CD4-positive, alpha-beta T cell treated with Interleukin-15 for 1 hour (primary cell): ENCODE data around the gene PLA2R1.
"Not testable (repeated sequence)": the region's sequence is repeated elsewhere in the genome, so short reads cannot be mapped to it uniquely, and the experiment has no call there.

Experiments
- DNase-seq: peaks from one replicate; pipeline ENCODE4 v3.0.0-alpha.2; 2020

Gene PLA2R1

GRCh38 chr2:159976527-159977160 is 85.8 kb downstream of the PLA2R1 start:
- DNase-seq: no peak

DNA sequence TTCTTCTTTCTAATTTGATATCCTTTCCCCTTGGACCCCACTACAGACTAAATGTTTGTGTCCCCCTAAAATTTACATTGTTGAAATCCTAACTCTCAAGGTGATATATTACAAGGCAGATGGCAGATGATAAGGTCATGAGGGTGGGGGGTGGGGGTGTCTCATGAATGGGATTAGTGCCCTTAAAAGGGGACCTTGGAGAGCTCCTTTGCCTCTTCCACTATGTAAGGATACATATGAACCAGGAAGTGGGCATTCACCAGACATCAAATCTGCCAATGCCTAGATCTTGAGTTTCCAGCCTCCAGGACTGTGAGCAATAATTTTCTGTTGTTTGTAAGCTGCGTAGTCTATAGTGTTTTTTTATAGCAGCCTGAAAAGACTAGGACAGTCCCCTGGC is 89.1 kb downstream of the PLA2R1 start:
- no peak for DNase-seq

DNA sequence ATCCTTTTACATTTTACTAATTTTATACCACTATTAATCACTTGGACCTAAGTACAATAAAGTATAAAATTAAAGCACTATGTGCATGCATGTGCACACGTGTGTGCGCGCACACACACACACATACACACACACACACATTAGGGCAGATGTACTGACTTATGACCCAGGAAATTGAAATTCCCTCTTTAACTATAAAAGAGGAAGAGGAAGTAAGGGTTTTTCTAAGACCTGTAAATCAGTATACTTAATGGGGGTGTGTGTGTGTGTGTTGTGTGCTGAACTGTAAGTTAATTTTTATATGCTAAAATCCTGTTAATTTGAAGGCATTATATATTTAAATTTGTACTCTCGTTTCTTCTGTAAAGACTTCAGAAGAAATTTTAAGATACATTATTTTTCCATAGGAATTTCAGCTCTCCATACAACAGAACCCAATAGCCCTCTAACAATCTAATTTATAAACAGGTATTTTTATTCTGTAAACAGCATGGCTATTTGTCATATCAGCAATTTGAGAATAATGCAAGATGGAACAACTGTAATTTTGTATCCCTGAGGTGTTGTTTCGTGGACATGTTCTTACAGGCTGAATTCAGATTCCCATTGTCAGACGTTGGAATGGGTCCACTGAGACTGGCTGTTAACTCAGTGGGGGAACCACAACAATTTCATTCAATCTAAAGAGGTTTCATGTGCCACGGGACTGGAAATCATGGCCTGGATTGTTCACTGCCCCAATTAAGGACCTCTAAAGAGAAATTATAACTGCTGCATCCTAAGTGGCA is 90.9 kb downstream of the PLA2R1 start:
- no peak for DNase-seq

GRCh38 chr2:159970548-159970947 is 91.9 kb downstream of the PLA2R1 start:
- not testable (repeated sequence) for DNase-seq

DNA sequence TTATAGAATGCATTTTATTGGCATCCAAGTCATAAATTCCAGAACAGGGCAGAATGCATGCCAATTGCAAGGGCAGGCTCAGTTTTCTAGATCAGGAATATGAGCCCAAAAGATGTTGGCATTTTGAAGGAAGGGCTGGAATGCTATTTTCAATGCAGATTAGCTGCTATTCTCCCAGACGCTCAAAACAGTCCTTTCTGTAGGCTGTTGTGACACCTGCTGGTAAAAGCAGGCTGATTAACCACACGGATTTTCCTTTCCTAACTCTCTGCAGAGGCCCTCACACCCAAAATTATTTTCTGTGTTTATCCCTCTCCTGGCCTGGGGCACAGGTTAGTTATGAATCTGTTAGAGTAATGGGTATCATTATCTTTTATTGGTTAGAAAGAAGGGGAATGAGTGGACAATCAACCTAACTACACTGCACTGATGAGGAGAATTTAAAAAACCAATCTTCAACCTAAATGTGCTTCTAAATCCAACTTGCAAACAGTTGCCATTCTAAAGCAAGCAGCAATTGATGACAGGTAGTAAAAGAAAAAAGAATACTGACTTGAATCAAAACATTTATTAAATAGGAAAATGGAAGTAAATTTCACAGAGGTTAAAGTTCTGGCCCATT is 94.0 kb downstream of the PLA2R1 start:
- DNase-seq: no peak

GRCh38 chr2:159963700-159964099 is 98.7 kb downstream of the PLA2R1 start:
- no peak for DNase-seq

DNA sequence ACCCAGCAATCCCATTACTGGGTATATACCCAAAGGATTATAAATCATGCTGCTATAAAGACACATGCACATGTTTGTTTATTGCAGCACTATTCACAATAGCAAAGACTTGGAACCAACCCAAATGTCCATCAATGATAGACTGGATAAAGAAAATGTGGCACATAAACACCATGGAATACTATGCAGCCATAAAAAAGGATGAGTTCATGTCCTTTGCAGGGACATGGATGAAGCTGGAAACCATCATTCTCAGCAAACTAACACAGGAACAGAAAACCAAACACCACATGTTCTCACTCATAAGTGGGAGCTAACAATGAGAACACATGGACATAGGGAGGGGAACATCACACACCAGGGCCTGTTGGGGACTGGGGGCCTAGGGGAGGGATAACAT is 99.9 kb downstream of the PLA2R1 start:
- not testable (repeated sequence) for DNase-seq

DNA sequence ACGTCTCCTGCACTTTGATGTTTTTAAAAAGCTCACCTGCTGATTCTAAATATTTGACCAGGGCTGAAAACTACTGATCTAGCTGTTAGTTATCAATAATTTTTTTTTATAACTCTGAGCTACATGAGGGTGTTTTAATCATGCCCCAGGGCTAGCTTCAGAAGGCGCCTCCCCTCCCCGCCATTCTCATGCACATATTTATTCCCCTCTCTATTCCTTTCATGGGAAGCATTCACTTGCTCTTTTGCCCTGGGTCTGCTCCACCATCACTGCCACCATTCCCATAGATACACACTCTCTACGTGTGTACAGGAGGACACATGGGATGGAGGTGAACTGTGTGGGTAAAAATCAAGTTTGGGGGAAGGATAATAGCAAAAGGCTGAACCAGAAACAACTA is 101.0 kb downstream of the PLA2R1 start:
- no peak for DNase-seq

- no peak for DNase-seq
Observed at GRCh38 chr2:159961037-159961436, 101.4 kb downstream of the PLA2R1 start.

DNA sequence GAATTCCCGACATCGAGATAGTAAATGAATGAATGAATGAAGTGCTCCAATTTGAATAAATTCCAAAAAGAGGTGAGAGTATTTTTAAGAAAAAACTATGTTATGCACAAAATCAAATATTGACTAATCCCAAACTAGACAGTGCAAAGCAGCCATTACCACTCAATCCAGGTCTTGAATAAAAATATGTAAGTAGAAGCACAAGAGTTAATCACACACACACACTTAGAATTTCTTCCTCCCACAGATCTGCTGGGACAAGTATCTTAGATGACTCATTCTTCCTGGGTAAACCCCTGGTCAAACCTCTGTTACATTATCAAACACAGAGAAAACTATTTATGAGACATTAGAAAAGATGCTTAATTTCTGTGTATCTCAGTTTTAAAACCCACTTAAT is 102.0 kb downstream of the PLA2R1 start:
- DNase-seq: no peak

DNA sequence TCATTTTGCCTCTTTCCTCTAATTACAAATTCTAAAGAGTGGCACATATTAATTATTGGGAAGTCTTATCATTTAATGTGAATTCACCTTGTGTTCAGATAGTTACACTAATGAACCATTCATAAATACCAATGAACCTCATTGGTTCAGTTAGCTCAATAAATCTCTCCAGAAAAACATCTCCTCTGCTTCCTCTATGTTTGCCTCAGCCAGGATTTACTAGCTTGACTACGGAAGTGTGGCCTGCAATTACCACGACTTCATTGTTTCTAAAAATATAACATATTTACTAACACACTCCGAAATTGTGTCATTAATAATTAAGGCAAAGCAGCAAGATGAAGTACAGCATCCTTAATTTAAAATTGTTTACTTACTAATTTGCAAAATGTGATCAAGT is 103.3 kb downstream of the PLA2R1 start:
- no peak for DNase-seq

DNA sequence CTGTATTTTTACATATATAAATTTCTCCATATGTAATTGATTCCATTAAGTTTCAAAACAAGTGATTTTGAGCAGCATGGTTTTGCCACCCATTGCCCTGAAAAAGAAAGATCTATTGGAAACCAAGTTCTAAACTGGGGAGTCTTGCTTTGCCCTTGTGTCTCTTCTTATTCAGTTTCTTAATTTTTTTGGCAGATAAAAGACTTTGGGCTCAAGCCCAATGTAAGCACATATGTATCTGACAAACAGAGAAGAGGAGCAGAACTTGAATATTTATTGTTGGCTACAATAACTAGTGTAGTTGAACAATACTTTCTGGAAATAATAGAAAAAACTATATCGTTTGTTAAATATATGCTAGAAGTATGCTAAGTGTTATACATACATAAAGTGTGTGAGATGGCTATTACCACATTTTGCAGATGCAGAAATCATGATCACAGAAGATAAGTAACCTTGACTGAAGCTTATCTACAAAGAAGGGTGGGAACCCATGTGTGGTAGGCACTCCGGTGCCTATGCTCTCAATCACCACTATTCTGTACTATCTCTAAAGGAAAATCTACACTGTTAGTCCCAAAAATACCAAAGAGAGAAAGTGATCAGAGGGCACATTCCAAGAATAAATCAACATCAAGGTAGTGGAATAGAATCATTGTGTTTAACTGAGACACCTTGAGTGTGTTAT is 109.1 kb downstream of the PLA2R1 start:
- DNase-seq: no peak

- no peak for DNase-seq
Observed at GRCh38 chr2:159946326-159946999, 116.0 kb downstream of the PLA2R1 start.

- no peak for DNase-seq
Observed at GRCh38 chr2:159944874-159945273, 117.5 kb downstream of the PLA2R1 start.

- no peak for DNase-seq
Observed at GRCh38 chr2:159942146-159942545, 120.3 kb downstream of the PLA2R1 start.

GRCh38 chr2:159941729-159942128 is 120.7 kb downstream of the PLA2R1 start:
- DNase-seq: no peak

GRCh38 chr2:159939946-159940345 is 122.5 kb downstream of the PLA2R1 start:
- DNase-seq: no peak

DNA sequence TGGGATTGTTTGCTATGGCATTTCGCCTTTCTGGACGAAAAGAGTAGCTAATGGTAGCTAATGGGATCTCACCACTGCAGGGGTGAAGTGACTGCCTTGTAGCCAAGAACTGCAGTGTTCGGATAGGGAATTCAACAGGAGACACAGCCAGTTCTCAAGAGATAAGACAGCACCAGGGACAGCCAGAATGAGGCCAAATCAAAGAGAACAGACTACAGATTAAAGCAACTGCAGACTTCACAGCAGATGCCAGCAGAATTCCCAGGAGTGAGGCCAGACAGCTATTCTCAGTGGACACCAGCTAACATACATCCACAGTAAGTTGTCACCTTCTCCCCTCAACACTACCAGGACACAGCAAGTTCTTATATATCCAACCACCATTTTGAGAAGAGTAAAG is 124.0 kb downstream of the PLA2R1 start:
- no peak for DNase-seq

DNA sequence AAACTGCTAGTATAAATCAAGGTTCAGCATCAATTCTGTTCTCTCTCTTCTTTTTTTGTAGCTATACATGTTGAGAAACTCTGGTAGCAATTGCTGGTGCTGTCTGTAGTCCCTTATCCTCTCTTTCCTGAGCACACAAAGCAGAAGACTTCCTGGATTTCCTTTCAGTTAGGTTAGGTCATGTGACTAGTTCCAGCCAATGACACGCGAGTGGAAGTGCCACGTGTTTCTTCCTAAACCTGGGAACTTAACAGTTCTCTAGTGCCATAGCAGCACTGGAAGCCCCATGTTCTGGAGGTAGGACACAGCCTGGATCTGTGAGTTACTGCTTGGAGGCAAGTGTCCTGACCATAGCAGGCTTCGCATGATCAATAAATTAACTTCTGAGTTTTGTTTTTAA is 125.9 kb downstream of the PLA2R1 start:
- no peak for DNase-seq

- no peak for DNase-seq
Observed at GRCh38 chr2:159933727-159934049, 128.7 kb downstream of the PLA2R1 start.

DNA sequence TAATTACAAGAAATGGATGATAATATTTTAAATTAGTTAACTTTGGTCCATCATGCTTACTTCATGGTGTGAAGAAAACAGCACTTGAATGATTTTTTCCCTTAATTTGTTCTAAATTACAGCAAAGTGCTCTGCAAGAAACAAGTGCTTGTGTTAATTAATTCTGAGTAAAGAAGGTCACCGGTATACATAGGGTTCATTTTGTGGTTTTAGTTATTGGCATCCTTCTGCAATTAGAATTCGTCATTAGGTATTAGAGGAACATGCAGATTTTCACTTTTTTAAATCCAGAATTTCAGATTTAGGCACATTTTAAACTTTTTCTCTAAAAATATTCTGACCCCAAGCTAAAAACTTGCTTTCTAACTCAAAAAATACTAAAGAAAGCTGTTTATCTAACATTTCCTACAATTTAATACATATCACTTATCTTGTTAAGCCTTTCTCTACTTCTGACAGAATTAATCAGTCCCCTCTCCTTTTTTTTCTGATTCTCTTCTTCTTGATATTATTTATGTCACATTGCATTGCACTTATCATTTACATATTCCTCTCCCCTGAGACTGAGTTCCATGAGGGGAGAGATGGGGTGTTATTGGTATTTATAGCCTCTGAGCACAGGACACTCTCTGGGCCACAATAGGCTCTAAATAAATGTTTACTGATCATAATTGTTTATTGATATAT is 129.2 kb downstream of the PLA2R1 start:
- no peak for DNase-seq

DNA sequence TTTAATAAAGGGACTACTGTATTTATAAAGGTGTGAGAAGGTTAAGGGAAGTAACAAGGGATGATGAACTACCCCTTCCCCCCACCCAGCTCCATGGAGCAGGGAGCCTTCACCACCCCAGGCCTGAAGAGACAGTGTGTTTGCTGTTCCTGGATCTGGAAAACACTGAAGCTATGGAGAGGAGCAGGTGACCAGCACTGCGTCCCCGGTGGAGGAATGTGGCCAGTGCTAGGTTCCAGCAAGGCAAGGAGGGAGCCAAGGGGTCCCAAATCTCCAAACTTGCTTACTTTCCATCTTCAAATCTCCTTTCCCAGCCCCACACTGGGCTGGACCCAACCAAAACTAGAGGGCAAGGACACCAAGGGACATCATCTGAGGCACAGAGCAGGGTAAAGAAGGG is 135.7 kb downstream of the PLA2R1 start:
- no peak for DNase-seq

DNA sequence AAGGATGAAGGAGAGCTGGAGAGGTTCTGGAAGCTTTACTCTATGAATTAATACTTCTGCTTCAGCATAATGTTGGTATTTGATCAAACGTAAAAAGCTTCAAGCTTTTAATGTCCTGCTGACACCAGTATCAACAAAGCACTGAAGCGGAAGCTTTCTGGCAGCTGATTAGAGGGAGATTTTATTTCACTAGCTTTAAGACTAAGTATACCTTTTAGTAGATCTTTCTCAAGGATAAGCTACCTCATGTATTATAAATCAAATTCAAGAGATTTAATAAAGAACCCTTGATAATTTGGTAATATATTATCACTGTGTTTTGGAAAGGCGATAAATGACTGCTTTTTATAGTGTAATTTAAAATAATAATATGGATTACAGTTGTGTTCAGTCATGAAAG is 136.4 kb downstream of the PLA2R1 start:
- DNase-seq: no peak
